ENCODE measurements around the gene GTF3C5. TPM values are rescaled to one million over a fixed set of nuclear protein-coding genes. Genes with fewer than 3 reads are reported as not detected.
A peak's percentile ranks its signal among the peaks of the same experiment; 100 is the strongest.
"Not testable (repeated sequence)": the region's sequence is repeated elsewhere in the genome, so short reads cannot be mapped to it uniquely, and the experiment has no call there.

The GTF3C5 gene
- total RNA-seq, 1 experiment from 2014 or later = 101 TPM

DNA sequence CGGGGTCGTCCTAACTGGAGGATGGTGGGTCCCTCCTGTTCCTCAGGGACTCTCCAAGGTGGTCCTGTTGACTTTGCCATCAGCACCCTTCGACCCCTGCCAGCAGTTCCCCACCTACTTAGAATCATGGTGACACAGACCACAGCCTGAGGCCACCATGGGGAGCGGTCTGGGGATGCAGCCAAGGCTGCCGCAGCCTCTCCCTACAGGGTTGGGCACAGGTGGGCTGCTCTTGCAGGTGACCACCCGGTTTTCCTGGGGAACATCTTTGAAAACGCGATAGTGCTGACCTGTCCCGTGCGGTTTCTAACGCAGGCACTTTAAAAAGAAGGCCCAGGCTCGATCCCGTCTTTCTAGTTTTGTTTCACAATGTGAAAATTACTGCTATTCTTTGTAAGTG lies 18.2 kb downstream of the GTF3C5 start:
- in situ Hi-C loops (cut with HindIII; ENCODE audit: low sequenced_read_pairs) = no loop called here

GRCh38 chr9:133050142-133050541 lies 19.3 kb downstream of the GTF3C5 start:
- in situ Hi-C loops (cut with HindIII; ENCODE audit: low sequenced_read_pairs) = no loop called here
- DNase-seq (ENCODE audit: low spot score) = no peak

More for the DNA sequence above, 18.2 kb downstream of the GTF3C5 start:
- no peak for DNase-seq (ENCODE audit: low spot score)

DNA sequence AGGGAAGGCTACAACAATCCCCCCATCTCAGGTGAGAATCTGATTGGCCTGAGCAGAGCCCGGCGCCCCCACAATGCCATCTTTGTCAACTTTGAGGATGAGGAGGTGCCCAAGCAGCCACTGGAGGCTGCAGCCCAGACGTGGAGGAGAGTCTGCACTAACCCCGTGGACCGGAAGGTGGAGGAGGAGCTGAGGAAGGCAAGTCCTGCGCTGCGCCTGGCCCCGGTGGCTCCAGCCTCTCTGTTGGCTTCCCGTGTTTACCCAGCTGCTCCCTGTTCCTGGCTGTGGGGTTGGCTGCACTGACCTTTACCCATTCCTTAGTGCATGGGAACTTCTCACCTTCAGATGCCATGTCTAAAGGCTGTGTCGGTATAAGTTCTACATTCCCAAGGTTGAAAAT lies 20.0 kb downstream of the GTF3C5 start:
- no peak for DNase-seq (ENCODE audit: low spot score)
- in situ Hi-C loops (cut with HindIII; ENCODE audit: low sequenced_read_pairs) = no loop called here

DNA sequence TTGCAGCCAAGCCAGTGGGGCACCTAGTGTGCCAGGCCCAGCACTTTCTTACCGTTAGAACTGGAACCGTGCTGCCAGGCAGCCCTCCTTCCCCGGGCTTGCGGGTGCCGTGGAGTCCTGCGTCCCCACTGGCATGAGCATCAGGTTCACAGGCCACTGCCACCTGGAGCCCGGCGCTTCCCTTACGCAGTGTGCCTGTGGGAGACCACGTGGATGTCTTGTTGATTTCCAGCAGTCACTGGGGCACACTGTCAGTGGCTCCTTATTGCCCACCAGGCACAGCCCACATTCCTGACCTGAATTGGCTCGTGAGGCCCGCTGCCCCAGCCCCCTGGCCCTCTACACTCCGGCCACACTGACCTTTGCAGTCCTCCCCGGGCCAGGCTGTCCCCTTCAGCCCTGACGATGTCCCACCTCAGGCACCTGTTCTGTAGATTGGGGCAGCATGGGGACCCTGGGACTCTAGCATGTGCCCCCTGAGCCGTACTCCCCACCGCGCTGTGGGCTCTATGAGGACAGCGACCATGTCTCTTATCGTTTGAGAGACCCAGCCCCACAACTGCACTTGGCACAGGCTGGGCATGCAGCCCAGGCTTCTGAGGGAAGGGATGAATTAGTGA lies 20.6 kb downstream of the GTF3C5 start:
- DNase-seq (ENCODE audit: low spot score) = no peak
- in situ Hi-C loops (cut with HindIII; ENCODE audit: low sequenced_read_pairs) = no loop called here

GRCh38 chr9:133051966-133052539 lies 21.3 kb downstream of the GTF3C5 start:
- no peak for DNase-seq (ENCODE audit: low spot score)
- in situ Hi-C loops (cut with HindIII; ENCODE audit: low sequenced_read_pairs) = no loop called here

- DNase-seq (ENCODE audit: low spot score) = no peak
- in situ Hi-C loops (cut with HindIII; ENCODE audit: low sequenced_read_pairs) = no loop called here
These were observed 23.5 kb downstream of the GTF3C5 start for GRCh38 chr9:133054194-133054890.

DNA sequence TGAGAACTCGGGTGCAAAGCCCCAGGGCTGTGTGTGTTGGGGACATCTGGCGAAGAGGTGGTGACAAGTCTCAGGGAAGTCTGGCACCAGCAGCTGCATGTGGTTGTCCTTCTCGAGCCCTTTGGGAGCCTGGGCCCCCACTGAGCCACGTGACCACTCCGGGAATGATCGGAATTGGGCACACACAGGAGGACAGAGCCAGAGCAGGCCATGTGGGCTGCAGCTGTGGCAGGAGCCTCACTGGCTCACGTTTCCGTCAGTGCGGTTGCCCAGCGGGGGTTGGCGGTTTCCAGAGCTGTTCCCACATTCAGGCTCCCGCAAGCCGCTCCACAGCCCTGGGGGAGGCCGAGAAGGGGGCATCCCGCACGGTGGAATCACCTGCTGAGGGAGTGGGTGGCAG lies 24.2 kb downstream of the GTF3C5 start:
- no peak for DNase-seq (ENCODE audit: low spot score)
- in situ Hi-C loops (cut with HindIII; ENCODE audit: low sequenced_read_pairs) = no loop called here

DNA sequence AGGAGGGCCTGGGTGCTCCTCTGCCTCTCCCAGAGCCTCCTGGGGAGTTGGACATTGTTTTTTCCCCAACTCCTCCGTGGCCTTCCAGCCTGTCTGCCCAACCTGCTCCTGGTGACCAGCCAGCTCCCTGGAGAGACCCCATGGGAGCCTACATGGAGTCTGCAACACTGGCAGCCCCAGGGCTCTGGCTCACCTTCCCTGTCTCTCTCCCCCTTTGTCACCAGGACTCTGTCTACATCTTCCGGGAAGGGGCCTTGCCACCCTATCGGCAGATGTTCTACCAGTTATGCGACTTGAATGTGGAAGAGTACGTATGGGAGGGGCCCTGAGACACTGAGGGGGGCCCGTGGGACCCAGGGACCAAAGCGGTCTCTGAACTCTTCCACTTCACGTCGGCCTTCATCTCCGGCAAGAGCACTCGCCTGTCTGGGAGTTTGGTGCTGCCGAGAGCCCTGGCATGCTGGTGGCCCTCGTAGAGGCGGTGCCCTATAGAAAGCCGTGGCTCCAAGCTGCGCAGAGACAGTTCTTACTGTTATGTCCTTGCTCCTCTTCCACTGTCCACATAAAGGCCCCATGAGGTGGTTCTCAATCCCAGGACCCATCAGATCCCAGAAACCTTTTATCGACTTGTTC lies 25.1 kb downstream of the GTF3C5 start:
- in situ Hi-C loops (cut with HindIII; ENCODE audit: low sequenced_read_pairs) = no loop called here
- DNase-seq (ENCODE audit: low spot score) = no peak

- in situ Hi-C loops (cut with HindIII; ENCODE audit: low sequenced_read_pairs) = no loop called here
These were observed 25.7 kb downstream of the GTF3C5 start for GRCh38 chr9:133056533-133056932.

GRCh38 chr9:133057006-133057405 lies 26.2 kb downstream of the GTF3C5 start:
- in situ Hi-C loops (cut with HindIII; ENCODE audit: low sequenced_read_pairs) = no loop called here
- no peak for DNase-seq (ENCODE audit: low spot score)

More at GRCh38 chr9:133056533-133056932, 25.7 kb downstream of the GTF3C5 start:
- no peak for DNase-seq (ENCODE audit: low spot score)

- DNase-seq (ENCODE audit: low spot score) = no peak
- in situ Hi-C loops (cut with HindIII; ENCODE audit: low sequenced_read_pairs) = no loop called here
These were observed 26.8 kb downstream of the GTF3C5 start for GRCh38 chr9:133057553-133057952.

GRCh38 chr9:133058071-133058470 lies 27.3 kb downstream of the GTF3C5 start:
- DNase-seq (ENCODE audit: low spot score) = no peak
- in situ Hi-C loops (cut with HindIII; ENCODE audit: low sequenced_read_pairs) = no loop called here

DNA sequence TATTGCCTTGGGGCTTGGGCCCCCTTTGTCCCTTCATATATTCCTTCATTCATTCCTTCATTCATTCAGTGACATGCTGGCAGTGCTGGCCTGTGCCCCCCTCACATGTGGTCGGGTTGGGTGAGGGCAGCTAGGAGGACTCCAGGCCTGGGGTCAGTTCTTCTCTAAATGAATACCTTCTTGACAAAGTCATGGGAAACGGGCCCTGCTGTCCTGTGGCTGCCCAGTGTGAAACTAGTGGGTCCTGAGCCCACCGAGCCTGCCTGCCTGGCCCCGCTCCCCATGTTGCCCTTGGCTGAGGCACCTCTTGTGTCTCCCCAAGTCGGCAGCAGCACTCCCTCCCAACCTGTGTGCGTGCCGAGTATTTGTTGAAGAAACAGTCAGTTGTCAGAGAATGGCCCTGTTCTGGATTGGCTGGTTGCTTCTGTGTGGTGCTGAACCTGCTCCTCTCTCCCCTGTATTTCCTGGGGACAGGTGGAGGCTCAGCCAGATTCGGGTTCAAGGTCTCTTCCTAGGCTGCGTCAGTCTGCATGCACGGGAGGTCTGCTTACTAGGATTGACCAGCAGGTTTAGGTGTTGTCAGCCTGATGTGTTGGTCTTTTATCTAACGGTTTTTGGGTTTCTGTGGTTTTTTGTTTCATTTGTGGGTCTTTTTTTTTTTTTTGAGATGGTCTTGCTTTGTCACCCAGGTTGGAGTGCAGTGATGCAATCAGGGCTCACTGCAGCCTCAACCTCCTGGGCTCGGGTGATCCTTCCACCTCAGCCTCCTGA lies 27.9 kb downstream of the GTF3C5 start:
- in situ Hi-C loops (cut with HindIII; ENCODE audit: low sequenced_read_pairs) = no loop called here
- peak; percentile 24 for DNase-seq (ENCODE audit: low spot score)

DNA sequence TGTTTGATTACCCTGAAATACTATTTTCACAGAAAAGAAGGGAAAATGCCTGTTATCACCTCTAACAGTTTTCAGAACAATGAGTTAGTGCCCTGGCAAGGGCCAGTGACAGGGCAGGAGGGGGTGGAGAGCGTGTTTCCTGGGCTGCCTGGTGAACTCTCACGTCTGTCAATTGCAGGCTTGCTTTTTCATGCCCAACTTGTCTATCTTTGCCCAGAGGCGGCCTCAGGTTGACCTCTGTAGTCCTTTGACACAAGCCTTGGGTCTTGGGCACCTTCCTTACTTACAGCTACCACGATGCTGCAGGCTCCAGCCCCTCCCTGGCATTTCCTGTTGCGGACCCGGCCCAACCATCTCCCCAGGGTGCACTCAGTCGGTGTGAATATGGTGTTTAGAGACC lies 28.8 kb downstream of the GTF3C5 start:
- in situ Hi-C loops (cut with HindIII; ENCODE audit: low sequenced_read_pairs) = no loop called here
- DNase-seq (ENCODE audit: low spot score) = no peak

DNA sequence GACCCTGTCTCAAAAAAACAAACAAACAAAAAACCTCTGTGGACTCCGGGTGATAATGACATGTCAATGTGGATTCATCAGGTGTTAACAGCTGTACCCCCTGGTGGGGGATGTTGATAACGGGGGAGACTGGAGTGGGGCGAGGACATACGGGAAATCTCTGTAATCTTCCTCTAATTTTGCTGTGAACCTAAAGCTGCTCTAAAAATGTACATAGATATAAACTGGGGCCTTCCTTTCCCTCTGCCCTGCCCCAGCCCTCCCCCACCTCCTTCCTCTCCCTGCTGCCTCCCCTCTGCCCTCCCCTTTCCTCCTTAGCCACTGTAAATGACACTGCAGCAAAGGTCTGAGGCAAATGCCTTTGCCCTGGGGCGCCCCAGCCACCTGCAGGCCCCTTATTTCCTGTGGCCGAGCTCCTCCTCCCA lies 29.6 kb downstream of the GTF3C5 start:
- peak; percentile 18 for DNase-seq (ENCODE audit: low spot score)
- in situ Hi-C loops (cut with HindIII; ENCODE audit: low sequenced_read_pairs) = no loop called here

DNA sequence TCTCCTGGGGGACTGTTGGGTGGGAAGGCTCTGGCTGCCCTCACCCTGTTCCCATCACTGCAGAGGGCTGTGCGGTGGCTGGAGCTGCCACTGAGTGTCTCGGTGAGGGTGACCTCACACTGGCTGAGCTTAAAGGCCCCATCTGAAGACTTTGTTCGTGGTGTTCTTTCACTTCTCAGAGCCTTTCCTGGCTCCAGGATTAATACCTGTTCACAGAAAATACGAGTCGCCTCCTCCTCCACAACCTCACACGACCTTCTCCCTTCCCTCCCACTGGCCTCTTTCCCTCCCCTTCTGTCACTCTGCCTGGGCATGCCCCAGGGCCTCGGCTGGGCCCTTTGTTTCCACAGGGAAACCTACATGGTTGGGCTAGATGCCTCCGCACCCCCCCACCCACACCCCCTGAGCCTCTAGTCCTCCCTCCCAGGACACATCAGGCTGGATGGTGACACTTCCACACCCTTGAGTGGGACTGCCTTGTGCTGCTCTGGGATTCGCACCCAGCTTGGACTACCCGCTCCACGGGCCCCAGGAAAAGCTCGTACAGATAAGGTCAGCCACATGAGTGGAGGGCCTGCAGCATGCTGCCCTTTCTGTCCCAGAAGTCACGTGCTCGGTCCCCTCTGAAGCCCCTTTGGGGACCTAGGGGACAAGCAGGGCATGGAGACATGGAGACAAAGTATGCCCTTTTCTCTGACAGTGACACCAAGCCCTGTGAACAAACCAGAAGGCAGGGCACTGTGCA lies 30.4 kb downstream of the GTF3C5 start:
- peak; percentile 68 for DNase-seq (ENCODE audit: low spot score)

GRCh38 chr9:133061764-133062145 lies 31.0 kb downstream of the GTF3C5 start, which contains the start of gene CEL:
TSS of gene CEL (plus strand) at chr9:133061981. CDS start at chr9:133062003, 22 bp downstream.
- DNase-seq (ENCODE audit: low spot score) = peak; percentile 42
- in situ Hi-C loops (cut with HindIII; ENCODE audit: low sequenced_read_pairs) = not testable (repeated sequence)

More for the DNA sequence above, 30.4 kb downstream of the GTF3C5 start:
- in situ Hi-C loops (cut with HindIII; ENCODE audit: low sequenced_read_pairs) = not testable (repeated sequence)

GRCh38 chr9:133062569-133062968 lies 31.8 kb downstream of the GTF3C5 start:
- in situ Hi-C loops (cut with HindIII; ENCODE audit: low sequenced_read_pairs) = not testable (repeated sequence)
- DNase-seq (ENCODE audit: low spot score) = peak; percentile 48

DNA sequence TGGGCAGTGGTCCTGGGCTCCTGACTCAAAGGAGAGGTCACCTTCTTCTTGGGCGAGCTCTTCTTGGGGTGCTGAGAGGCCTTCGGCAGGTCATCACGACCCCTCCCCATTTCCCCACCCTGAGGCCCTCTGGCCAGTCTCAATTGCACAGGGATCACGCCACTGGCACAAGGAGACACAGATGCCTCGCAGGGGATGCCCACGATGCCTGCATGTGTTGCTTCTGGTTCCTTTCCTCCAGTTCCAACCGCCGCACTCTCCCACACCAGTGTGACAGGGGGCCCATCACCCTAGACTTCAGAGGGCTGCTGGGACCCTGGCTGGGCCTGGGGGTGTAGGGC lies 32.3 kb downstream of the GTF3C5 start:
- no peak for DNase-seq (ENCODE audit: low spot score)
- in situ Hi-C loops (cut with HindIII; ENCODE audit: low sequenced_read_pairs) = no loop called here
